Activated naive CD8-positive, alpha-beta T cell (primary cell): ENCODE measurements around the gene HDAC2.

Experiments
- H3K27ac Mint-ChIP-seq: one replicate; pipeline ENCODE4 v1.8.0; 2021; ENCODE audit warnings: mixed read lengths
- H3K27me3 Mint-ChIP-seq: one replicate; pipeline ENCODE4 v1.8.0; 2021; ENCODE audit warnings: mixed read lengths
- H3K36me3 Mint-ChIP-seq: one replicate; pipeline ENCODE4 v1.8.0; 2021; ENCODE audit warnings: mixed read lengths
- H3K4me1 Mint-ChIP-seq: one replicate; pipeline ENCODE4 v1.8.0; 2021; ENCODE audit warnings: low read depth, mixed read lengths
- H3K4me3 Mint-ChIP-seq: one replicate; pipeline ENCODE4 v1.8.0; 2021; ENCODE audit warnings: mild to moderate bottlenecking, mixed read lengths
- H3K9me3 Mint-ChIP-seq: one replicate; pipeline ENCODE4 v1.8.0; 2021; ENCODE audit warnings: low read depth, mixed read lengths

The HDAC2 gene

DNA sequence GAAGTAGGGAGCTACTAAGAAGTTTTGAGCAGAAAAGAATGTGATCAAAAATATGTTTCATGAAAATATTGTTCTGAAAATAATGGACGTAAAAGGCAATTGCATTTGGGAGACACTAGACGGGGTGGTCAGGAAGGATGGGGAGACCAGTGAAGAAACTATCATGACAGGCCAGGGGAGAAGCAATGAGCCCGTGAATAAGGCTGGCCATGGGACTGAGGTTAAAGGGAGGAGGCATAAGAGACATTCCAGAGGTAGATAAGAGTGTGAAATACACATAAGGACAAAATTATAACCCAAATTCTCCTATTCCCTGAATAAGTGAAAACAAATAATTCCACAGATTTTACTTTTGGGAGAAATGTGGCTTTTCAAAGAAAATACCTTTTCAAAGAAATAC is 62.1 kb downstream of the HDAC2 start:
- Mint-ChIP-seq H3K27me3 (peaks cover 5% of the 10 kb centered on the region), H3K4me3 (no peak overlapping the region), H3K27ac (no peak overlapping the region), H3K9me3 (no peaks in the 10 kb centered on the region), H3K4me1 (peaks cover 1% of the 10 kb centered on the region), H3K36me3 (no peaks in the 10 kb centered on the region)

GRCh38 chr6:113907102-113907815 is 63.7 kb downstream of the HDAC2 start:
- Mint-ChIP-seq H3K4me3 (no peak overlapping the region), H3K4me1 (peaks cover 1% of the 10 kb centered on the region), H3K9me3 (no peaks in the 10 kb centered on the region)

GRCh38 chr6:113903666-113904330 is 67.2 kb downstream of the HDAC2 start:
- no peaks in the 10 kb centered on the region for H3K9me3 Mint-ChIP-seq
- H3K36me3 Mint-ChIP-seq: no peaks in the 10 kb centered on the region
- no peak overlapping the region for H3K27ac Mint-ChIP-seq

More at GRCh38 chr6:113907102-113907815, 63.7 kb downstream of the HDAC2 start:
- Mint-ChIP-seq H3K27ac (no peak overlapping the region), H3K36me3 (no peaks in the 10 kb centered on the region), H3K27me3 (peaks cover 5% of the 10 kb centered on the region)

DNA sequence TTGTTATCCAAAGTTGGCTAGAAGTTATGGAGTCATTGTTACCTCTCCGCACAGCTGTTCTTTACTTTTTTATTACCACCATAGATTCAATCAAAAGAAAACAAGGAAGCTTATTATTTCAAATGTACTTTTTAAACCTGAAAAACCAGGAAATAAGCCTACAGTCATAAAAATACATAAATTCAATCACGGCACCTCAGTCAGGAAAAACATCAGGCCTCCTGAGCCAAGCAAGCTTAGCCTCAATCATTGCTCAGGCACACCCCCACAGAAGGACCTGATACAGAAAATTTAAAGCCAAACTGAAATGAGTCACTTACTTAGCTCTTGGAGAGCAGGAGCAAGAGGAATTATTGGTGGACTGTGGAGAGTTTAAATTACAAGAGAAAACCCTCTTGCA is 69.5 kb downstream of the HDAC2 start:
- H3K4me1 Mint-ChIP-seq: no peaks in the 10 kb centered on the region
- H3K9me3 Mint-ChIP-seq: no peaks in the 10 kb centered on the region
- H3K4me3 Mint-ChIP-seq: no peak overlapping the region
- H3K27me3 Mint-ChIP-seq: peaks cover 6% of the 10 kb centered on the region
- H3K27ac Mint-ChIP-seq: no peak overlapping the region
- H3K36me3 Mint-ChIP-seq: peaks cover 1% of the 10 kb centered on the region

More at GRCh38 chr6:113903666-113904330, 67.2 kb downstream of the HDAC2 start:
- peaks cover 6% of the 10 kb centered on the region for H3K27me3 Mint-ChIP-seq
- no peaks in the 10 kb centered on the region for H3K4me1 Mint-ChIP-seq
- no peak overlapping the region for H3K4me3 Mint-ChIP-seq

DNA sequence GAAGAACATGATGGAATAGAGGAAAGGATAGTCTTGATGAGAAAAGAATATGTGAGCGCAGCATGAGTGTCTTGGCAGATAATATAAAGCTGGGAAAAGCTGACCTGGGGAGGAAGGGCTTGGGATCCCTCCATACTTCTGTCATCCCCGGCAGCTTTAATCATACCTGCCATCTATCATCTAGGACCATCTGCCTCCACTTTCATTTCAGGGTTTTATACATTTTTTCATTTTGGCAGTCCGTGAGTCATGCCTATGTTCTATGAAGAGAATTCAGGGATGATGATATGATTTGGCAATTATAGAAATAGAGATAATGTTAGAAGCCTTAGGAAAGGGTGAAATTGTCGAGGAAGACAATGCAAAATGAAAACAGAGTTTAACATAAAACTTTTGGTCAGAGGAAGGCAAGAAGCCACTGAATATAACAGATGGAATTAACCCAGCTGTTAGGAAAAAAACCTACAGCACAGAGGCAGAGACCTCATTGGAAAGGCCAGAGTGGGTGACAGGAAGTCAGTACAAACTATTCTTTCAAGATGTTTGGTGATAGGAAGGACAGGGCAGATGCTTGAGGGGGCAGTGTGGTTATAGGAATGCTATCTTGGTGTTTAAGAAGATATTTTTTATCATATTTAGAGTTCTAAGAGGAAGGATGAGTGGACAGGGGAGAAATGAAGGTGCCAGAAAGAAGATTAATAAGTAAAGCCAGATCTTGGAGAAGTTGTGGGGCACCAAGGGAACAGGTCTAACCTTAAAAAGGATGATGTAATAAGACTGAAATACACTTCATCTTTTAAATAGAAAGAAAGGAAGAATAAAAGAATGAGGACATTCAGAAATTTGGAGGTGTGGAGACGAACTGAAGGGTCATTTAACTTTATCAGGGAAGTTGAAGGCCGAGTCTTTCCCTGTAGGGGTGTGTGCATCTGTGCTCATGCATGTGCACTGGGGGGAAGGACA is 76.0 kb downstream of the HDAC2 start:
- H3K36me3 Mint-ChIP-seq: peaks cover 2% of the 10 kb centered on the region
- no peaks in the 10 kb centered on the region for H3K27me3 Mint-ChIP-seq
- H3K27ac Mint-ChIP-seq: no peak overlapping the region
- no peak overlapping the region for H3K4me3 Mint-ChIP-seq
- H3K4me1 Mint-ChIP-seq: no peaks in the 10 kb centered on the region
- H3K9me3 Mint-ChIP-seq: peaks cover 4% of the 10 kb centered on the region

DNA sequence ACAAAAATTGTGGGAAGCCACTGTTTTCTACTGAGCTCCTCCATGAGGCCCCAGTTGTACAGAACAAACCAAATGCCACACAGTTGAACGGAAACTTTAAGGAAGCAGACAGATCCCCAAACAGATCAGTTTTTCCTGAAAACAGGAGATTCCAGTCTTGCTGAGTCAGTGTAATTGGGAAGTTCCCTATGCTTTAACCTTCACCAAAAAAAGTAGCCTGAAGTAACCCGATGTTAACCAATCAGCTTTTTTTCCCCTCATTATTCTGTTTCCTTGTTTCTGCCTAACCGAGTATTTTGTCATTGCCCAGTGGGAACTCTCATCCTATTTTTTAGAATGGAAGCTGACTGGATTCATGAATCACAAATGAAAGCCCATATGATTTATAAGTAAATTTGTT is 77.1 kb downstream of the HDAC2 start:
- H3K4me1 Mint-ChIP-seq: no peaks in the 10 kb centered on the region
- no peak overlapping the region for H3K4me3 Mint-ChIP-seq
- H3K9me3 Mint-ChIP-seq: peaks cover 4% of the 10 kb centered on the region
- H3K27ac Mint-ChIP-seq: no peak overlapping the region
- H3K36me3 Mint-ChIP-seq: peaks cover 2% of the 10 kb centered on the region
- no peaks in the 10 kb centered on the region for H3K27me3 Mint-ChIP-seq

GRCh38 chr6:113893451-113893850 is 77.5 kb downstream of the HDAC2 start:
- no peaks in the 10 kb centered on the region for H3K4me1 Mint-ChIP-seq
- H3K36me3 Mint-ChIP-seq: peaks cover 2% of the 10 kb centered on the region
- H3K27ac Mint-ChIP-seq: no peak overlapping the region
- H3K27me3 Mint-ChIP-seq: no peaks in the 10 kb centered on the region
- no peak overlapping the region for H3K4me3 Mint-ChIP-seq
- peaks cover 4% of the 10 kb centered on the region for H3K9me3 Mint-ChIP-seq

- Mint-ChIP-seq H3K4me3 (no peak overlapping the region), H3K4me1 (no peaks in the 10 kb centered on the region), H3K27me3 (peaks cover 3% of the 10 kb centered on the region), H3K27ac (no peak overlapping the region), H3K9me3 (peaks cover 4% of the 10 kb centered on the region), H3K36me3 (no peaks in the 10 kb centered on the region)
Observed at GRCh38 chr6:113888956-113889630, 81.9 kb downstream of the HDAC2 start.

GRCh38 chr6:113888493-113888892 is 82.5 kb downstream of the HDAC2 start:
- peaks cover 5% of the 10 kb centered on the region for H3K27me3 Mint-ChIP-seq

DNA sequence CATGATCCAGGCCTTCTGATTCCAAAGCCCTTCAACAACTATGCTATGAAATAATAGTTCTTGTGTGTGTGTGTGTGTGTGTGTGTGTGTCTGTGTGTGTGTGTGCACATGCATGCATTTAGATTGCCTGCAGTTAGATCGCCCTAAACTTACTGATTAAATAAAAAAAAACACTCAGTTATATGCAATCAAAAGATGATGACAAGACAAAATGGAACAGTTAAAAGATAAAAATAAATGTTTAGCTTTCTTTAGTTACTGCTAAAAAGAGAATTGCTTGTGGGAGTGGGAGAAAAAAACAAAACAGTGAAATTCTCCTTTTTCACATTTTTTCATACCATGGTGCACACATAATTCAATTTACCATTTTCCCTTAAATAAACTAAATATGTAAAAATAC is 84.4 kb downstream of the HDAC2 start:
- Mint-ChIP-seq H3K9me3 (no peaks in the 10 kb centered on the region), H3K27me3 (peaks cover 6% of the 10 kb centered on the region), H3K36me3 (no peaks in the 10 kb centered on the region), H3K4me3 (no peak overlapping the region), H3K4me1 (no peaks in the 10 kb centered on the region), H3K27ac (no peak overlapping the region)

More at GRCh38 chr6:113888493-113888892, 82.5 kb downstream of the HDAC2 start:
- Mint-ChIP-seq H3K4me1 (no peaks in the 10 kb centered on the region), H3K9me3 (peaks cover 4% of the 10 kb centered on the region), H3K36me3 (no peaks in the 10 kb centered on the region), H3K4me3 (no peak overlapping the region), H3K27ac (no peak overlapping the region)

DNA sequence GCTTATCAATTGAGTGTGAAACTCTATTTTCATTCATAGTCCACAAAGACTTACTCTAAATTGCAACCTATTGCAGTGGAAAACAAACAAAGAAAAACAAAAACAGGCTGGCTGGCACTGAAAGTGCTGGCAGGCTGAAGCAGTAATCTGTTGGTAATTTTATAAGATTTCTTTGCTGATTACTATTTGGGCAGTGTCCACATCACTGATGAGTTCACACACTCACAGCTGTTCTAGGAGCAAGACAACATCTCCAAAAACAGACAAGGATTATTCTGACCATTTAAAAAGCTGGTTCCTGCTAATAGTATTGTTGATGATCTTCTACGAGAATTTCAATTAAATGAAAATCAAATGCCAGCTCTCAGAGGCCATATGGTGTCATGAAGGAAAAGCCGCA is 86.9 kb downstream of the HDAC2 start:
- Mint-ChIP-seq H3K27ac (no peak overlapping the region), H3K27me3 (peaks cover 17% of the 10 kb centered on the region), H3K4me1 (no peaks in the 10 kb centered on the region), H3K36me3 (no peaks in the 10 kb centered on the region), H3K4me3 (no peak overlapping the region), H3K9me3 (no peaks in the 10 kb centered on the region)
